ENCODE data around the gene KCTD2.
A peak's percentile ranks its signal among the peaks of the same experiment; 100 is the strongest.

KCTD2 gene

GRCh38 chr17:75078284-75079022, 31.4 kb downstream of the KCTD2 start:
- no peak for DNase-seq

- DNase-seq: no peak
Measured at GRCh38 chr17:75079023-75079373, 32.0 kb downstream of the KCTD2 start.

- no peak for DNase-seq
Measured at GRCh38 chr17:75081611-75082540, 34.9 kb downstream of the KCTD2 start.

GRCh38 chr17:75082683-75083082, 35.7 kb downstream of the KCTD2 start:
- no peak for DNase-seq

- no peak for DNase-seq
Measured at GRCh38 chr17:75084039-75084660, 37.1 kb downstream of the KCTD2 start.

GRCh38 chr17:75086496-75087181, 39.6 kb downstream of the KCTD2 start:
- DNase-seq: no peak

- DNase-seq: no peak
Measured at GRCh38 chr17:75087182-75087557, 40.1 kb downstream of the KCTD2 start.

- DNase-seq: peak; percentile 21
Measured at GRCh38 chr17:75087558-75088453, 40.8 kb downstream of the KCTD2 start, which contains the start of gene SLC16A5. TSS of gene SLC16A5 (plus strand) at chr17:75087954. CDS start at chr17:75093637, 5,683 bp downstream.

GRCh38 chr17:75088465-75089417, 41.7 kb downstream of the KCTD2 start:
- DNase-seq: no peak

GRCh38 chr17:75090871-75091854, 44.1 kb downstream of the KCTD2 start:
- DNase-seq: no peak

- no peak for DNase-seq
Measured at GRCh38 chr17:75091855-75092327, 44.9 kb downstream of the KCTD2 start.

- DNase-seq: no peak
Measured at GRCh38 chr17:75093548-75094158, 46.6 kb downstream of the KCTD2 start.

GRCh38 chr17:75094871-75095399, 47.9 kb downstream of the KCTD2 start:
- no peak for DNase-seq

- no peak for DNase-seq
Measured at GRCh38 chr17:75096082-75096625, 49.1 kb downstream of the KCTD2 start.

GRCh38 chr17:75097865-75098264, 50.8 kb downstream of the KCTD2 start:
- no peak for DNase-seq

GRCh38 chr17:75098861-75099260, 51.8 kb downstream of the KCTD2 start:
- no peak for DNase-seq

- DNase-seq: no peak
Measured at GRCh38 chr17:75099881-75100595, 53.0 kb downstream of the KCTD2 start.

All from T-helper 9 cell (primary cell).